Colon (tissue), 2 donors: ENCODE measurements around the gene ACSS1.

Experiments used
- FAIRE-seq: peaks from 2 replicates; lab custom pipeline; 2012; peaks lifted over from hg19 to GRCh38; lab: Jason Lieb, UNC
- donor health status: control.
- donor health status: control.

ACSS1 gene

GRCh38 chr20:25058051-25058846 lies at the start of gene ACSS1:
ACSS1 (minus strand) TSS chr20:25058139; CDS start chr20:25058102, 37 bp downstream.
- no peak for FAIRE-seq

- FAIRE-seq: no peak
These were observed 45.6 kb upstream of the ACSS1 start for GRCh38 chr20:25103526-25103925.

- FAIRE-seq: no peak
These were observed 43.0 kb upstream of the ACSS1 start for GRCh38 chr20:25100914-25101313.

GRCh38 chr20:25099601-25100140 lies 41.7 kb upstream of the ACSS1 start:
- no peak for FAIRE-seq

- no peak for FAIRE-seq
These were observed 39.6 kb upstream of the ACSS1 start for GRCh38 chr20:25097498-25097897.

GRCh38 chr20:25090492-25091429 lies 32.8 kb upstream of the ACSS1 start:
- FAIRE-seq: no peak

GRCh38 chr20:25089662-25090061 lies 31.7 kb upstream of the ACSS1 start:
- FAIRE-seq: no peak

- no peak for FAIRE-seq
These were observed 31.2 kb upstream of the ACSS1 start for GRCh38 chr20:25089096-25089495.

- FAIRE-seq: no peak
These were observed 30.3 kb upstream of the ACSS1 start for GRCh38 chr20:25088267-25088666.

- no peak for FAIRE-seq
These were observed 29.4 kb upstream of the ACSS1 start for GRCh38 chr20:25087186-25087929.

- no peak for FAIRE-seq
These were observed 28.0 kb upstream of the ACSS1 start for GRCh38 chr20:25085756-25086495.

- FAIRE-seq: no peak
These were observed 26.8 kb upstream of the ACSS1 start for GRCh38 chr20:25084626-25085187.

- no peak for FAIRE-seq
These were observed 26.1 kb upstream of the ACSS1 start for GRCh38 chr20:25083773-25084625.

- no peak for FAIRE-seq
These were observed 25.3 kb upstream of the ACSS1 start for GRCh38 chr20:25083141-25083772.

- FAIRE-seq: no peak
These were observed 24.5 kb upstream of the ACSS1 start for GRCh38 chr20:25082498-25082873.

- FAIRE-seq: no peak
These were observed 24.0 kb upstream of the ACSS1 start, which contains the start of gene VSX1 for GRCh38 chr20:25081730-25082497. VSX1 (minus strand) TSS chr20:25082141; CDS start chr20:25082096, 45 bp downstream.

- FAIRE-seq: no peak
These were observed 23.3 kb upstream of the ACSS1 start for GRCh38 chr20:25081065-25081729.

- FAIRE-seq: no peak
These were observed 21.2 kb upstream of the ACSS1 start for GRCh38 chr20:25079171-25079570.
